ENCODE results near the gene HSD3B1.
"Not testable (repeated sequence)": the region's sequence is repeated elsewhere in the genome, so short reads cannot be mapped to it uniquely, and the experiment has no call there.

The HSD3B1 gene

GRCh38 chr1:119551218-119551617, 44.2 kb downstream of the HSD3B1 start:
- no peak for DNase-seq
- H3K36me3 ChIP-seq (ENCODE audit: control insufficient read depth in 4 of 4, insufficient read depth in 4 of 4, low read length in 3 of 4), result no peaks in the 10 kb centered on the region
- H3K4me3 ChIP-seq (ENCODE audit: control insufficient read depth in 1 of 7, extremely low read depth in 1 of 7, insufficient read depth in 4 of 7, low read depth in 2 of 7, low read length in 6 of 7), result no peak overlapping the region
- H3K9me3 ChIP-seq (ENCODE audit: control extremely low read depth in 1 of 5, control insufficient read depth in 4 of 5, insufficient read depth in 2 of 5, low read depth in 1 of 5, low read length in 4 of 5), result no peaks in the 10 kb centered on the region
- peaks cover 0 to 5% (median 2%) of the 10 kb centered on the region in 4 experiments for H3K4me1 ChIP-seq (ENCODE audit: control extremely low read depth in 1 of 4, control insufficient read depth in 4 of 4, insufficient read depth in 4 of 4, low read length in 3 of 4)
- no peak overlapping the region for H3K27ac ChIP-seq (ENCODE audit: insufficient read depth in 1 of 2, low read depth in 1 of 2, low read length in 2 of 2, poor library complexity in 1 of 2, severe bottlenecking in 2 of 2)
- ChIA-PET POLR2A (interaction anchor here (0.6 kb wide), 1 partner anchor 421 kb away, joined by 5 read pairs; no protein-coding TSS in a partner anchor), CTCF (interaction anchor here (1.0 to 1.3 kb wide), 4 partner anchors 60 to 128 kb away, joined by 3 to 6 read pairs (median 4); no protein-coding TSS in a partner anchor)
- peaks cover 0 to 2% (median 0%) of the 10 kb centered on the region in 5 experiments for H3K27me3 ChIP-seq (replicated peaks in 2 of 5; ENCODE audit: control insufficient read depth in 4 of 5, insufficient read depth in 5 of 5, low read length in 4 of 5)

- H3K27ac ChIP-seq (ENCODE audit: insufficient read depth in 1 of 2, low read depth in 1 of 2, low read length in 2 of 2, poor library complexity in 1 of 2, severe bottlenecking in 2 of 2); H3K36me3 ChIP-seq (ENCODE audit: control insufficient read depth in 4 of 4, insufficient read depth in 4 of 4, low read length in 3 of 4); H3K27me3 ChIP-seq (replicated peaks in 2 of 5; ENCODE audit: control insufficient read depth in 4 of 5, insufficient read depth in 5 of 5, low read length in 4 of 5); H3K4me1 ChIP-seq (ENCODE audit: control extremely low read depth in 1 of 4, control insufficient read depth in 4 of 4, insufficient read depth in 4 of 4, low read length in 3 of 4); DNase-seq; H3K4me3 ChIP-seq (ENCODE audit: control insufficient read depth in 1 of 7, extremely low read depth in 1 of 7, insufficient read depth in 4 of 7, low read depth in 2 of 7, low read length in 6 of 7); H3K9me3 ChIP-seq (ENCODE audit: control extremely low read depth in 1 of 5, control insufficient read depth in 4 of 5, insufficient read depth in 2 of 5, low read depth in 1 of 5, low read length in 4 of 5); POLR2A ChIA-PET: not testable (repeated sequence)
- CTCF ChIA-PET, result interaction anchor here (1.4 kb wide), 1 partner anchor 57 kb away, joined by 4 read pairs; no protein-coding TSS in a partner anchor
- no CpG with 5 or more reads among the region's 1 CpG for WGBS (ENCODE audit: insufficient coverage)
Measured at GRCh38 chr1:119552656-119553055, 45.6 kb downstream of the HSD3B1 start.

- H3K27me3 ChIP-seq (replicated peaks in 2 of 5; ENCODE audit: control insufficient read depth in 4 of 5, insufficient read depth in 5 of 5, low read length in 4 of 5); H3K27ac ChIP-seq (ENCODE audit: insufficient read depth in 1 of 2, low read depth in 1 of 2, low read length in 2 of 2, poor library complexity in 1 of 2, severe bottlenecking in 2 of 2); H3K4me3 ChIP-seq (ENCODE audit: control insufficient read depth in 1 of 7, extremely low read depth in 1 of 7, insufficient read depth in 4 of 7, low read depth in 2 of 7, low read length in 6 of 7); POLR2A ChIA-PET; DNase-seq; H3K36me3 ChIP-seq (ENCODE audit: control insufficient read depth in 4 of 4, insufficient read depth in 4 of 4, low read length in 3 of 4); H3K9me3 ChIP-seq (ENCODE audit: control extremely low read depth in 1 of 5, control insufficient read depth in 4 of 5, insufficient read depth in 2 of 5, low read depth in 1 of 5, low read length in 4 of 5); H3K4me1 ChIP-seq (ENCODE audit: control extremely low read depth in 1 of 4, control insufficient read depth in 4 of 4, insufficient read depth in 4 of 4, low read length in 3 of 4): not testable (repeated sequence)
- CTCF ChIA-PET, result interaction anchor here (1.4 kb wide), 1 partner anchor 56 kb away, joined by 4 read pairs; no protein-coding TSS in a partner anchor
- WGBS (ENCODE audit: insufficient coverage), result no CpG with 5 or more reads among the region's 1 CpG
Measured at GRCh38 chr1:119553302-119554071, 46.5 kb downstream of the HSD3B1 start.

- H3K4me3 ChIP-seq (ENCODE audit: control insufficient read depth in 1 of 7, extremely low read depth in 1 of 7, insufficient read depth in 4 of 7, low read depth in 2 of 7, low read length in 6 of 7), result no peak overlapping the region
Measured at GRCh38 chr1:119554183-119554582, 47.2 kb downstream of the HSD3B1 start.

GRCh38 chr1:119556423-119556822, 49.4 kb downstream of the HSD3B1 start:
- Histone ChIP-seq H3K4me1 (ENCODE audit: control extremely low read depth in 1 of 4, control insufficient read depth in 4 of 4, insufficient read depth in 4 of 4, low read length in 3 of 4) (peaks cover 0 to 5% (median 2%) of the 10 kb centered on the region in 4 experiments), H3K27ac (ENCODE audit: insufficient read depth in 1 of 2, low read depth in 1 of 2, low read length in 2 of 2, poor library complexity in 1 of 2, severe bottlenecking in 2 of 2) (no peak overlapping the region), H3K9me3 (ENCODE audit: control extremely low read depth in 1 of 5, control insufficient read depth in 4 of 5, insufficient read depth in 2 of 5, low read depth in 1 of 5, low read length in 4 of 5) (no peaks in the 10 kb centered on the region), H3K27me3 (replicated peaks in 2 of 5; ENCODE audit: control insufficient read depth in 4 of 5, insufficient read depth in 5 of 5, low read length in 4 of 5) (no peaks in the 10 kb centered on the region), H3K36me3 (ENCODE audit: control insufficient read depth in 4 of 4, insufficient read depth in 4 of 4, low read length in 3 of 4) (no peaks in the 10 kb centered on the region), H3K4me3 (ENCODE audit: control insufficient read depth in 1 of 7, extremely low read depth in 1 of 7, insufficient read depth in 4 of 7, low read depth in 2 of 7, low read length in 6 of 7) (no peak overlapping the region)
- WGBS (ENCODE audit: insufficient coverage), result 100% methylated on average over 2 of the region's 3 CpGs
- POLR2A ChIA-PET, result no interaction called here
- CTCF ChIA-PET, result interaction anchor here (1.5 kb wide), 1 partner anchor 12 kb away, joined by 3 read pairs; no protein-coding TSS in a partner anchor
- no peak for DNase-seq

More at GRCh38 chr1:119554183-119554582, 47.2 kb downstream of the HSD3B1 start:
- CTCF ChIA-PET, result no interaction called here
- Histone ChIP-seq H3K36me3 (ENCODE audit: control insufficient read depth in 4 of 4, insufficient read depth in 4 of 4, low read length in 3 of 4) (no peaks in the 10 kb centered on the region), H3K27me3 (replicated peaks in 2 of 5; ENCODE audit: control insufficient read depth in 4 of 5, insufficient read depth in 5 of 5, low read length in 4 of 5) (no peaks in the 10 kb centered on the region), H3K27ac (ENCODE audit: insufficient read depth in 1 of 2, low read depth in 1 of 2, low read length in 2 of 2, poor library complexity in 1 of 2, severe bottlenecking in 2 of 2) (no peak overlapping the region), H3K4me1 (ENCODE audit: control extremely low read depth in 1 of 4, control insufficient read depth in 4 of 4, insufficient read depth in 4 of 4, low read length in 3 of 4) (peaks cover 0 to 5% (median 2%) of the 10 kb centered on the region in 4 experiments), H3K9me3 (ENCODE audit: control extremely low read depth in 1 of 5, control insufficient read depth in 4 of 5, insufficient read depth in 2 of 5, low read depth in 1 of 5, low read length in 4 of 5) (no peaks in the 10 kb centered on the region)
- POLR2A ChIA-PET, result no interaction called here
- DNase-seq, result peak in 2 of 3 donors; percentile 49 to 55

GRCh38 chr1:119560402-119560801, 53.4 kb downstream of the HSD3B1 start:
- H3K4me1 ChIP-seq (ENCODE audit: control extremely low read depth in 1 of 4, control insufficient read depth in 4 of 4, insufficient read depth in 4 of 4, low read length in 3 of 4); CTCF ChIA-PET; H3K36me3 ChIP-seq (ENCODE audit: control insufficient read depth in 4 of 4, insufficient read depth in 4 of 4, low read length in 3 of 4); H3K4me3 ChIP-seq (ENCODE audit: control insufficient read depth in 1 of 7, extremely low read depth in 1 of 7, insufficient read depth in 4 of 7, low read depth in 2 of 7, low read length in 6 of 7); H3K27ac ChIP-seq (ENCODE audit: insufficient read depth in 1 of 2, low read depth in 1 of 2, low read length in 2 of 2, poor library complexity in 1 of 2, severe bottlenecking in 2 of 2); H3K27me3 ChIP-seq (replicated peaks in 2 of 5; ENCODE audit: control insufficient read depth in 4 of 5, insufficient read depth in 5 of 5, low read length in 4 of 5); DNase-seq; POLR2A ChIA-PET; H3K9me3 ChIP-seq (ENCODE audit: control extremely low read depth in 1 of 5, control insufficient read depth in 4 of 5, insufficient read depth in 2 of 5, low read depth in 1 of 5, low read length in 4 of 5): not testable (repeated sequence)
- no CpG with 5 or more reads among the region's 3 CpGs for whole genome bisulfite sequencing (ENCODE audit: insufficient coverage)

GRCh38 chr1:119564548-119564947, 57.5 kb downstream of the HSD3B1 start:
- peaks cover 6 to 28% (median 12%) of the 10 kb centered on the region in 4 experiments for H3K4me1 ChIP-seq (ENCODE audit: control extremely low read depth in 1 of 4, control insufficient read depth in 4 of 4, insufficient read depth in 4 of 4, low read length in 3 of 4)
- no peaks in the 10 kb centered on the region for H3K27me3 ChIP-seq (replicated peaks in 2 of 5; ENCODE audit: control insufficient read depth in 4 of 5, insufficient read depth in 5 of 5, low read length in 4 of 5)
- ChIA-PET CTCF (interaction anchor here (0.7 kb wide), 1 partner anchor 52 kb away, joined by 3 read pairs; no protein-coding TSS in a partner anchor), POLR2A (no interaction called here)
- no peaks in the 10 kb centered on the region for H3K9me3 ChIP-seq (ENCODE audit: control extremely low read depth in 1 of 5, control insufficient read depth in 4 of 5, insufficient read depth in 2 of 5, low read depth in 1 of 5, low read length in 4 of 5)
- 100% methylated on average over 3 of the region's 3 CpGs for WGBS (ENCODE audit: insufficient coverage)
- no peaks in the 10 kb centered on the region for H3K36me3 ChIP-seq (ENCODE audit: control insufficient read depth in 4 of 4, insufficient read depth in 4 of 4, low read length in 3 of 4)
- no peak overlapping the region for H3K27ac ChIP-seq (ENCODE audit: insufficient read depth in 1 of 2, low read depth in 1 of 2, low read length in 2 of 2, poor library complexity in 1 of 2, severe bottlenecking in 2 of 2)
- peak in 1 of 3 donors; percentile 14 for DNase-seq
- no peak overlapping the region for H3K4me3 ChIP-seq (ENCODE audit: control insufficient read depth in 1 of 7, extremely low read depth in 1 of 7, insufficient read depth in 4 of 7, low read depth in 2 of 7, low read length in 6 of 7)

Measured in common myeloid progenitor, CD34-positive (primary cell).